ENCODE results near the gene TMEM141. TPM values are rescaled to one million over a fixed set of nuclear protein-coding genes. Genes with fewer than 3 reads are reported as not detected.
"Not testable (repeated sequence)": the region's sequence is repeated elsewhere in the genome, so short reads cannot be mapped to it uniquely, and the experiment has no call there.

TMEM141 gene
- total RNA-seq, 4 donors from 2014 or later = 81.6 to 189 (median 141) TPM

- no peak for DNase-seq
- intact Hi-C loops (cut with DNase I) = no loop called here
- no peak for TF ChIP-seq POLR2A (IDR thresholded peaks at IDR 0.05)
- TF ChIP-seq CTCF (IDR thresholded peaks at IDR 0.05) = no peak
- Histone ChIP-seq H3K4me3 (replicated peaks in 1 of 3) (no peak overlapping the region), H3K27ac (no peak overlapping the region), H3K4me1 (no peaks in the 10 kb centered on the region), H3K36me3 (peaks cover 19 to 31% of the 10 kb centered on the region in 2 donors), H3K9me3 (no peaks in the 10 kb centered on the region), H3K27me3 (no peaks in the 10 kb centered on the region)
- WGBS, 2 donors = 95 to 98% methylated on average over 31 to 33 of the region's 36 CpGs
These were observed 44.2 kb downstream of the TMEM141 start for GRCh38 chr9:136835162-136835931.

GRCh38 chr9:136835932-136836904, 45.1 kb downstream of the TMEM141 start:
- 94 to 97% methylated on average over 4 to 14 of the region's 21 CpGs for WGBS, 2 donors
- no peak for DNase-seq
- no peaks in the 10 kb centered on the region for H3K27me3 ChIP-seq
- H3K4me3 ChIP-seq (replicated peaks in 1 of 3) = no peak overlapping the region
- H3K4me1 ChIP-seq = peaks cover 4 to 5% of the 10 kb centered on the region in 2 donors
- H3K9me3 ChIP-seq = no peaks in the 10 kb centered on the region
- no peak overlapping the region for H3K27ac ChIP-seq
- H3K36me3 ChIP-seq = peaks cover 14 to 23% of the 10 kb centered on the region in 2 donors
- TF ChIP-seq POLR2A (IDR thresholded peaks at IDR 0.05) = no peak
- no peak for TF ChIP-seq CTCF (IDR thresholded peaks at IDR 0.05)
- intact Hi-C loops (cut with DNase I) = no loop called here

- H3K27ac ChIP-seq = no peak overlapping the region
- intact Hi-C loops (cut with DNase I) = no loop called here
- H3K4me3 ChIP-seq (replicated peaks in 1 of 3) = no peak overlapping the region
- peaks cover 15 to 16% of the 10 kb centered on the region in 2 donors for H3K4me1 ChIP-seq
- 82 to 91% methylated on average over 10 to 12 of the region's 27 CpGs for WGBS, 2 donors
- H3K9me3 ChIP-seq = no peaks in the 10 kb centered on the region
- no peak for TF ChIP-seq POLR2A (IDR thresholded peaks at IDR 0.05)
- TF ChIP-seq CTCF (IDR thresholded peaks at IDR 0.05) = no peak
- DNase-seq = no peak
- H3K27me3 ChIP-seq = no peaks in the 10 kb centered on the region
- H3K36me3 ChIP-seq = peaks cover 7 to 16% of the 10 kb centered on the region in 2 donors
These were observed 46.2 kb downstream of the TMEM141 start for GRCh38 chr9:136837146-136837855.

- DNase-seq; intact Hi-C loops (cut with DNase I): not testable (repeated sequence)
- 84 to 100% methylated on average over 7 to 8 of the region's 15 CpGs for WGBS, 2 donors
These were observed 46.7 kb downstream of the TMEM141 start for GRCh38 chr9:136837856-136838277.

More at GRCh38 chr9:136837856-136838277, 46.7 kb downstream of the TMEM141 start:
- Histone ChIP-seq H3K36me3 (peaks cover 3 to 11% of the 10 kb centered on the region in 2 donors), H3K4me1 (peaks cover 20 to 22% of the 10 kb centered on the region in 2 donors)
- H3K27me3 ChIP-seq; H3K4me3 ChIP-seq (replicated peaks in 1 of 3); H3K27ac ChIP-seq; H3K9me3 ChIP-seq: not testable (repeated sequence)

All from thyroid gland (tissue), 4 donors.